Muscle of back (tissue), 11 donors: ENCODE data around the gene CCDC8. TPM values are rescaled to one million over a fixed set of nuclear protein-coding genes. Genes with fewer than 3 reads are reported as not detected.
"Not testable (repeated sequence)": the region's sequence is repeated elsewhere in the genome, so short reads cannot be mapped to it uniquely, and the experiment has no call there.

Experiments used
- DNase-seq, 3 donors: peaks; one replicate each; pipeline versions ENCODE4 v3.0.0 to v3.0.0-alpha.2; 2013
- polyA plus RNA-seq, 10 donors: library from polyadenylated mRNA; unstranded; fragments of 120-200 nt; gene quantifications; one replicate each; pipeline ENCODE4 v1.2.1, GENCODE V29; 2013; ENCODE audit not compliant: insufficient read length in 10 of 10

Gene CCDC8
- polyA plus RNA-seq, 10 donors: 48.0 to 74.7 (median 61.4) TPM

DNA sequence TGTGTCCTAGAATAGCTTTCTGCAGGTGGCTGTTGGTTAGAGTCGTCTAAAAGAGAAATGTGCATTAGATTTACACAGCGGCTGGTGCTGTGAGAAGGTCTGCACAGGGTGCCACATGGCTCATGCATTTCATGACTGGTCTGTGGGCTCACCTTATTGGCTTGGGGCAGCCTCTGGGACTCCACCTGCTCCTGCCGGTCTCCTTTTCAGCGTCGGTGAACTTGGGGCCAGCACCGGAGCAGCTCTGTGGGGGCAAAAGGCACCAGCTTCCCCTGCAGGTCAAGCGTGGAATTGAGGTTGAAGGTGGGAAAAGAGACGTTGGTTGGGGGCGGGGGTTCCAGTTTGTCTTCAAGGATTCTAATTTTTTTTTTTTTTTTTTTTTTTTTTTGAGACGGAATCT is 18.5 kb upstream of the CCDC8 start:
- peak in 1 of 3 donors; percentile 50 for DNase-seq

DNA sequence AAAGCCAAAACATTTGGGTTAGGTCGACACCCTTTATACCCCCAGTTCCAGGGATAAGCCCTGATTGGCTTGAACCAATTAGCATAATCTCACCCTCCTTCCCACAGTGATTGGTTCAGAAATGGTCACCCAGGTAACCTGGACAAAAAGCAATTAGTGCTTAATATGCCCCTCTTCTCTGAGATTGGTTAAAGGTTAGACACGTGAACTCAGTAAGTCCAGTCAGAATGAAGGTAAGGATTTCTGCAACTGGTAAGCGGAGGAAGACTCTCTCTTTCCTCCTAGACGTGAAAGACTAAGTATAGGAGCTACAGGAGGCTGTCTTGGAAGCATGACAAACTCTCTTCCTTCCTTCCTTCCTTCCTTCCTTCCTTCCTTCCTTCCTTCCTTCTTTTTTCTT is 16.6 kb upstream of the CCDC8 start:
- no peak for DNase-seq

DNA sequence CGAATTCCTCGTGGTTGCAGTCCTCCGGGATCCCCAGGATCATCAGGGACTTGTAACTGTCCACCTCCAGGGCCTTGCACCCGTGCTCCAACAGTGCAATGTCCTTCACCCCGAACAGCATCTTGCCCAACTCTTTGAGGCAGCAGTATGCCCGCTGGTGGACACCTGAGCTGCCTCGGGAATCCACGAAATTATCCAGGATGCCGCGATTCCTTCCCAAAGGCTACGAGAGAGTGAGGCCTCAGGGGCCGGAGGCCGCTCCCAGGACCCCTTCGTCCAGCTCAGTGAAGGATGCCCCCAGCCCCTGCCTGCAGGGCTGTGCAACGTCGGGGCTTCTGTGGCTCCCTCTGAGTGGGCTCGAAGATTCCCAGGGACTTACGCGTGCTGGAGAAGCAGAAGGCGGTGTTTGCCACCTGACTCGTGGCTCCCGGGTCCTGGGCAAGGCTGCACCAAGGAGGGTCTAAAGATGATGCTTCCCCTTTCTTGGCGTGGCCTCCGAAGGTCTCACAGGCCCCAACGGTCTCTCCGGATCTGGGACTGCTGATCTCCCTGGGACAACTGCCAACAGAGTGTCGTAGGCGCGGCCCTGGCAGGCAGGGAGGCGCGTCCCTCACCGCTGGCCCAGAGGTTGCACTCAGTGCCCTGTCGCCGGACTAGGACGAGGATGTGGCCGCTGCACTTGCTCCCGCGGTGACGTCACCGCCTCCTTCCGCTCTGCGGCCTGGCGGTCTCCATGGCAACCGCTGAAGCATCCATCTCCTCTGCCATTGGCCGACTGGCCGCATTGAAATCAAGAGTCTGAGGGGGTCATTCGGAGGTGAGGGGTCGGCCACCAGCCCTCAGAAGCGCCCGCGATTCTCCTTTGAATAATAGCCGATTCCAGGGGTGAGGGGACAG is 15.1 kb upstream of the CCDC8 start, which contains the start of gene PNMA8C:
TSS of gene PNMA8C (minus strand) at position 698 of the 897 bp plus-strand sequence. CDS start at position 121, 577 bp downstream.
- peak in 2 of 3 donors; percentile 81 to 88 for DNase-seq

DNA sequence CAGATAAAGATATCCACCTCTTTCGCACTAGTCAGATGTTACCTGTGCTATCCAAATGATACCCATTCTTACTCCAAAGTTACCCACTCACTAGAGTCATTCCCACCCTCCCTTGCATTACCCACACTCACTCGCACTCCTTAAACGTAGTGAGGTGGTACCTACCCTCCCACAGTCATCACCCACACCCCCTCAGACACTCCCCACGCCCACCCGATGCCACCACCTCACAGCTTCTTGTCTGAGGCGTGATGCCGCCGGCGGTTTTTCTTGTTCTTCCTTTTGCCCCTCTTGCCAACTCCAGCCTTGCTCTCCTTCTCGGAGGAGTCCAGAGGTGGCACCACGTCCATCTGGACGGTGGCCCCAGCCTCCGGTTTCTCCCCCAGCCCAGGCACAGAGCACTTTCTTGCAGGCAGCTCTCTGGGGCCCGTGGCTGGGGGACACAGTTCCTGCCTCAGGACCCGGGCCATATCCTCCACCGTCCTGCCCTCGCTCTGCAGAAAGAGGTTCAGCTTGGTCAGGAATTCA is 14.2 kb upstream of the CCDC8 start:
- DNase-seq: no peak

DNA sequence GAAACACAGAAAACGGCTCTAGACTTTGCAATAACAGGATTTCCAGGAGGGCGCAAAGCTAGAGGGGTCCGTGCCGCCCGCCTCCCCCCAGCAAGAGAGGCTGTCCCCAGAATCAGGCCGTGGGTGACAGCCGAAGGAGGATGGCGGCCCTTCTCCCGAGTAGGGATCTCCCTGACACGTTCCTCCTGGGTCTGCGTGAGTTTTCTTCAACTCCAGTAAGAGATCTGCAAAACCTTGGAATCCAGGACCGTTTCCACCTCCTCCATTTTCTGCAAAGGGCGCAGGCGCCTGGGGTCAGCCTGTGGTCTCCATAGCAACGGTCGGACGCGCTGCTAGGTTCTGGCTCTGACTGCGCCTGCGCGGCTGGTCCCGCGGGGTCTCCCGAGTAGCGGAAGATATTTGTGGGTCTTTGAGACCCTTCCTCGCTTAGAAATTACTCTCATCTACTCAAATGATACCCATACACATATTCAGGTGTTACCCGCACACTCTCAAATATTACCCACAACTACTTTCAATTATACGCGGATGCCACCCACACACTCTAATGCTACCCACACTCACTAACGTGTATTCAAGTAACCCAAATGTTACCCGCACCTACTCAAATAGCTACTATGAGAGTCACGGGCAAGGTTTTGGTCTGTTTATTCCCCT is 13.3 kb upstream of the CCDC8 start:
- DNase-seq: peak; percentile 77 to 94 (median 86)

DNA sequence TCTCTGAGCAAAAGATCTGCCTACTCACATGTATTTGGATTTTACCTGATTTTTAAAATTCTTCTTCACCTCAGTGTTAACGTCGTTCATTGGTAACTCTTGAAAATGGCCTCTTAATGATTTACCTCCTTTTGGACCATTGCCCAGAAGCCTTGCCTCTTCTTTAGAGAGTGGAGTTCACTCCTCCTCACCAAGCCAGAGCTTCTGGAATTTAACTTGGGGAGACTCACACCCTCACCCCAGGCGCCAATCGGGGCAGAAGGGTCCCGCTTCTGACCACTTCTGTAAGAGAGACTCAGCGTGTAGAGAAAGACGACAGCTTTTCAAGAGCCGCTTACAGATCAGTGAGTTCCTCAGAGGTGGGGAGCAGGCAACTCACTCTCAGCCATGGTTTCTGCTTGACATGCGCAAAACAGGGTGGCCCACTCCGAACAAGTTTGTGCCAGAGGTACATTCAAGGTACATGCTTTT is 12.7 kb upstream of the CCDC8 start:
- peak in 1 of 3 donors; percentile 59 for DNase-seq

DNA sequence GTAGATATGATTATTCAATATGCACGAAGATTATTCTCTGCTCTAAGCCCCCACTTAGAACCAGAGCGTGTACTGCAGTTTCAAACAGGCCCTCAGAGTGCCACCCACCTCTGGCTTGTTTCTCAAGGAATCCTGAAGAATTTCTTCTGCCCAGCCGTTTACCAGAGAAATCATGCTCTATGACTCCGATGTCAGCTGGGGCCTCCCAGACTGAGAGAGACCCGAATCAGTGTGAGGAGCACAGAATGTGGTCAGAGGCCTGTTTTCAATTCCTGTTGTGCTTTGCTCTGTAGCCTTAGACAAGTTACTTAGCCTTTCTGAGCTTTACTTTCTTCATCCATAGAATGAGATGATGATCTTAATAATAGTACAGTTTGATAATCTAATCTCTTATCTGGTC is 9.8 kb upstream of the CCDC8 start:
- DNase-seq: no peak

DNA sequence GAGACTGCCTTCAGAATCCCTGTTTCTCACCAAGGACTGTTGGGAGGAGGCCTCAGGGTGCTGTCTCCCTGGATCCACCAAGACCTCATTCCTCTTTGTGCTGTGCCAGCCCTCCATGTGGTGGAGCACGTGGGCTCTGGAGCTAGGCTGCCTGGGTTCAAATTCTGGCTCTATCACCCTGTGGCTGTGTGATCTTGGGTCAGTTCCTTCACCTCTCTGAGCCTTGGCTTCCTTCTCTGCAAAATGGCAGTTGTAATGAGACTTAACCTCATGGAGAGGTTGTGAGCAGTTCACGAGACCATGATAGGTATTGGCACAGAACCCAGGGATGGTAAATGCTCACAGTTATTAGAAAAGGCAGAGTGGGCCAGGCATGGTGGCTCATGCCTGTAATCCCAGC is 9.0 kb upstream of the CCDC8 start:
- DNase-seq: no peak

DNA sequence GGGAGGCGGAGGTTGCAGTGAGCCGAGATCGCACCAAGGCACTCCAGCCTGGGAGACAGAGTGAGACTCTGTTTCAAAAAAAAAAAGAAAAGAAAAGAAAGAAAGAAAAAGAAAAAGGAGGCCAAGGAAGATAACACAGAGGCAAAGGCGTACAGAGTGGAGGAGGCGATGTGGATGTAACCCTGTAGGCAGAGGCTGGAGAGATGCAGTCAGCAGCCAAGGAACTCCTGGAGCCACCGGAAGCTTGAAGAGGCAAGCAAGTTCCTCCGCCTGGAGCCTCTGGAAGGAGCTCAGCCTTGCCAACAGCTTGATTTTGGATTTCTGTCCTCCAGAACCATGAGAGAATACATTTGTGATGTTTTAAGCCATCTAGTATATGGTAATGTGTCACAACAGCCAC is 6.7 kb upstream of the CCDC8 start:
- no peak for DNase-seq

DNA sequence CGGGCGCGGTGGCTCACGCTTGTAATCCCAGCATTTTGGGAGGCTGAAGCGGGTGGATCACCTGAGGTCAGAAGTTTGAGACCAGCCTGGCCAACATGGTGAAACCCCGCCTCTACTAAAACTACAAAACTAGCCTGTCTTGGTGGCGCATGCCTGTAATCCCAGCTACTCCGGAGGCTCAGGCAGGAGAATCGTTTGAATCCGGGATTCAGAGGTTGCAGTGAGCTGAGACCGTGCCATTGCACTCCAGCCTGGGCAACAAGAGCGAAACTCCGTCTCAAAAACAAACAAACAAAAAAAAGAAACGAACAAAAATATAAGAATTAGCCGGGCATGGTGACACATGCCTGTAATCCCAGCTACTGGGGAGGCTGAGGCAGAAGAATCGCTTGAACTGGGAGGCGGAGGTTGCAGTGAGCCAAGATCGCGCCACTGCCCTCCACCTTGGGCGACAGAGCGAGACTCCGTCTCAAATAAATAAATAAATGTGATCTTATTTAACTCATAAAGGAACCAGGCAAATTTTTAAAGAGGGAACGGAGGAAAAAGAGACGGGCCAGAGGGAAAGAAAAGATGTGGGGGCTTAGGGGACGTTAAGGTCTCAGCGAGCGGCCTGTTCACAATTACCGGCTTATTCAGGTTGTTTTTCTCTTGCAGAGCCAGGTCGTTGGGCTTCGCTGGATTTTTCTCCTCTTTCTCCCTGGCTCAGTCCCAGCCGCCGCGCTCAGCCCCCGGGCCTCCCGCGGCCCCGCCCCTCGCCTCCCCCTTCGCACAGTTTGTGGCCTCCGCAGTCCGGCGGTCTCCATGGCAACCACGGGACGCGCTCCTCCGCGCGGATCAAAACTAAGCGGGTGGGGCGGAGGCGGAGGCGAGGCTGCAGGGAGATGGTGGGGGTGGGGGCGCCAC is 2.7 kb upstream of the CCDC8 start:
- DNase-seq: peak; percentile 90 to 98 (median 96)

DNA sequence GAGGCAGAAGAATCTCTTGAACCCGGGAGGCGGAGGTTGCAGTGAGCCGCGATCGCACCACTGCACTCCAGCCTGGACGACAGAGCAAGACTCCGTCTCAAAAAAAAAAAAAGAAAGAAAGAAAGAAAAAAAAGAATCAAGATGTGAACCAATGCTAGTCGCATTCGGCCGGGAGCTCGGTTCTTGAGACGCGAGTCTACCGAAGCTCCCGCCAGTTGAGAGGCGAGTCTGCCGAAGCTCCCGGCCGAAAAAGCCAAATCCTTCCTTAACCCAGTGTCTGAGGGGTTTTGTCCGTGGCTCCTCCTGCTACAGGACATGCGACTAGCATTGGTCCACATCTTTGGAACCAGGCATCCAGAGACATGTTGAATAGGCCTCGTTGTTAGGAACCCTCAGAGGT is 1.5 kb upstream of the CCDC8 start:
- not testable (repeated sequence) for DNase-seq

DNA sequence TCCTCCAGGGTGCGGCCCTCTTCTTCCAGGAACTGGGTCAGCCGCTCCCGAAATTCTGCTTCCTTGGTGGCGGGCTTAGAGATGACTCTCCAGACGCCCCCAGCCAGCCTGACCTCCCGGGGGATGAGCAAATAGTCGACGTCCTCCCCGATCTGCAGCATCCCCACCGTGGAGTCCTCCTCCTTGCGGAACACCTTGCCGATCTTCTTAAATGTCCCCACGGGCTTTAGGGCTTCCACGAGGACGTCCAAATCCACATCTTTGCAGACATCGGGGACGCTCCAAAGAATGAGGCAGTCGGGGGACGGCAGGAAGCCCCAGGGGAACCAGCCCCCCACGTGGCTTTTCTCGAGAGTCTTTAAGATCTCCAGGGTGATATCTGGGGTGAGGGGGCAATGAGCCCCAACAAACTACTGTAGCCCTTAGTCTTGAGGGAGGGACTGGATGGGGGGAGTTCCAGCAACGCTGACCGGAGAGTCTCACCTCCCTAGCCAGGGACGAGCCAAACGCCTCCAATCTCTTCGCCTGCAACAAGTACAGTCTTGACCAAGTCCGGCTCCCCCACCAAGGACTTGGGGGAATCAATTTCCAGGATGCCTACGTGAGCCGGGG is 608 bp downstream of the CCDC8 start:
- DNase-seq: no peak

DNA sequence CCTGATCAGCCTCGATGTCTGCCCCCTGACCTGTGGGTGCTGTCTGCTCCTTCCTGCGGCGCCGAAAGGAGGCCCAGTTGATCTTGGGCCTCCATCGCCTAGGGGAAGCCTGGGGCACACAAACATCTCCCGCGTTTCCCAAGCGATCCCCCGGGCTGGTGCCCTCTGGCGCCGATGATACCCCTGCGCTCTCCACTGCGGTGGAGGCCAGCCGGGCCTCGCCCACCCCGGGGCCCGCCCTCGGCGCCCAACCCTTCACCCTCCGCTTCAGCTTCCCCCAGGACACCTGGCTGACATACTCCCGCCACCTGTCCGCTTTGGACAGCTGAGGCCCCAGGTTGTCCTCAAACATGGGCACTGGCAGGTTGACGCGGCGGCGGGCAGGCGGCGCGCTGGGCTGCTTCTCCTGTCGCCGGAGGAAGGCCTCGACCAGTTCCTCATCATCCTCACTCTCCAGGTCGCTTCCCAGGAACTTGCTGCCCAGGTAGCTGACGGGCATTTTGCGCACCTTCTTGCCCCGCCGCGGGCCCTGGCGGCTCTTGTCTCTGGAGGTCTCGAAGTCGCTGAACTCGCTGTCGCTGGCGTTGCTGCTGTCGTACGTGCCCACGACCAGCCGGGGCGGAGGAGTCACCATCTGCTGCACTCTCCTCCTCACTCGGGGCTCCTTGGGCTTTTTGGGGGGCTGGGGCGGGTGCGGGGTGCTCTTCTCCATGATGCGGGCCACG is 1.3 kb downstream of the CCDC8 start:
- DNase-seq: peak in 1 of 3 donors; percentile 55

DNA sequence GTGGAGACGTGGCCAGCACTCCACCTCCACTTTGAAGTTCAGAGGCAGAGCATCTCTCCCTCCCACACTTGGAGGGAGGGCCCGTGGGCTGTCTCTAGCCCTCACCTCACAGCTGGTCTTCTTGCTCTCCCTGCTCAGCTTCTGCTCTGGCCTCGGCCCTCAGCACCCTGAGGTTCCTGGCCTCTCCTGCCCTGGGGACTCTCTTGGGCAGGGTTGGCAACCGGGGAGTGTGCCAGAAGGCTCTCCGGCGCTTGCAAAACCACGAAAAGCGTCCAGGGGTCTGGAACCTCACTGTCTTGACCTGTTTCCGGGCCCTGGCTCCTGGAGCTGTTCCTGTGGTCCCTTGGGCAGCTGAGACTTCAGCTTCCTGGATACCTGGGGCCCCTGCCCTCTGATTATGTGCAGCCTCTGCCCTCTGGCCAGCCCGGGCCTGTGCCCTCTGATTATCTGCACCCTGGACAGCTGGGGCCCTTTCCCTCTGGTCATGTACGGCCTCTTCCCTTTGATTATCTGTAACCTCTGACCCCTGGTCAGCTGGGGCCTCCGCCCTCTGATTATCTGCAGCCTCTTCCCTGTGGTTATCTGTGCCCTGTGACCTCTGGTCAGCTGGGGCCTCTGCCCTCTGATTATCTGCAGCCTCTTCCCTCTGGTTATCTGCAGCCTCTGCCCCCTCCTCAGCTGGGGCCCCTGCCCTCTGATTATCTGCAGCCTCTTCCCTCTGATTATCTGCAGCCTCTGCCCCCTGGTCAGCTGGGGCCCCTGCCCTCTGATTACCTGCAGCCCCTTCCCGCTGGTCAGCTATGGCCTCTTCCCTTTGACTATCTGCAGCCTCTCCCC is 2.1 kb downstream of the CCDC8 start:
- peak in 1 of 3 donors; percentile 49 for DNase-seq

DNA sequence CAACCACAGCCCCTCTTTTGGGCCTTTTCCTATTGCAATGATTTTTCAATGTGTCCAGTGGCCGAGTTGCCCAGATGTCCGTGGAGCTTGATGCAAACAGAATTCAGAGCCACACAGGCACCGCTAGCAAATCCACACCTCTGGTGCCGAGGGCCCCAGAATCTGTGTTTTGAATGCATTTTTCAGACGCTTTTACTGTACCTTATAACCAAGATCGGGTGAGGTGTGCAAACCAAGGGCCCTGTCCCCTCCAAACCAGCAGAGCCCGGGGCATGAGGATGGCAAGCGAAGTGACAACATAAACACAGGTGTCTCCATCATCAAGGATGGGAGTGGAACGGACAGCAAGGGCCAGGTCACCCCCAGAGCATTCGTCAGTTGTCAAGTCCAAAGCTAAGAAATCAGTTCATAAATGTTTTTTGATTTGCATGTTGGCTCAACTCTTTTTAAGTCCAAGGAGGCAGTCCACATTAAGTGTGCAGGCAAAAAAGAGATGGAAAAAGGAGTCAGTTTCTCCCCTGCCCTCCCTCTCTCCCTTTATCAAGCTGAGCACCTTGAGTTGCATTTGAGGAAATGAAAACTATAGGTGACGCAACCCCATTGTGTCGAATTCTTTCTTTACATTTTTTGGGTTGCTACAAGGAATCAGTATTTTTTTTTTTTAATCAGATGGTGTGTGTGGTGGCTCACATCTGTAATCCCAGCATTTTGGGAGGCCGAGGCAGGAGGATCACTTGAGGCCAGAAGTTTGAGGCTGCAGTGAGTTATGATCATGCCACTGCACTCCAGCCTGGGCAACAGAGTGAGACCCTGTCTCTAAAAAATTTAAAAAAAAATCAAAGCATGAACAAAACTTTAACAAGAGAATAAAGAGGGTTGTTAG is 2.9 kb downstream of the CCDC8 start:
- DNase-seq: no peak

DNA sequence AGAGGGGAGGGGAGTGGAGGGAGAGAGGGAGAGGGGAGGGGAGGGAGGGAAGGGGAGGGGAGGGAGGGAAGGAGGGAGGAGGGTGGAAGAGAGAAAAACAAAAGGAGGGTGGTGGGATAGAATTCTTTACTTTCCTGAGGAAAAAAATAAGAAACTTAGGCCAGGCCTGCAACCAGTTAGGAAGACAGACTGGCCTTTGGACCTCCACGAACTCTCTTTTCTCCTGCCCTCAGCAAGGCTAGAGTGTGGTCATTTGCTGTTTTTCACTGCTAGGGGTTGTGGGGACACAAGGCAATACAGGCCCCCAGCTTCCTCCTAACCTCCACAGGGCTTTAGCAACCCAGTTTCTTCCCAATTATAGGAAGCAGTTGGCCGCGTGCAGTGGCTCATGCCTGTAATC is 4.2 kb downstream of the CCDC8 start:
- peak in 1 of 3 donors; percentile 57 for DNase-seq

DNA sequence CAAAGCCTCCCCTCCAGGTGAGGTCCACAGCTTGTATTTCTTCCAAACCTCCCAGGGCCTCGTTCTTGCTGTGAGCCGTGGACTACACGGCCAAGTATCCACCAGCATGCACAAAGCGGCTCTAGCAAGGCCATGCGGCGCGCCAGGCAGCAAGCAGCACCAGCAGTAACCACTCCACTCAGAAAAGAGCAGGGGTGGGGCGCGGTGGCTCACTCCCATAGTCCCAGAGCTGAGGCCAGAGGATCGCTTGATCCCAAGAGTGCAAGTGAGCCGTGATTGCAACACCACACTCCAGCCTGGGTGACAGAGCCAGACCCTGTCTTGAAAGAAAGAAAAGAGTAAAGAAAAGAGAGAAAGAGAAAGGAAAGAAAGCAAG is 4.7 kb downstream of the CCDC8 start:
- DNase-seq: peak in 2 of 3 donors; percentile 47 to 87
